ENCODE results near the gene ZNF426.

DNA sequence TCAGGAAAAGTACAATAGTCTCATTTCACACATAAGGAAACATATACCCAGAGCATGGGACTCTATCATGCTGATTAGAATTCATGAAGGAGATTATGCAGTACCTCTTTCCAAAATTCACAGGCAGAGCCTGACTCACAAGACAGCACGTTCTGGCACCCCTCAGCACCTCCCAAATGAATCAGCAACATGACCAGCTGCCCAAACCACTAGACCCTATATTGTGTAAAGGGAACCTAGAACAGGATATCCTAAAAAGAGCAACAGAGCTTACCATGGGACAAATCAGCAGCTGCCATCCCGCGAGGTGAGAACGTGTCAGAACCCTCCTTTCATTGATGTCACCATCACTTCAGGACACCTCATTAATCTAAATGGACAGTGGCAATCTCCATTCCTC lies 2.5 kb downstream of the ZNF426 start:
- TF ChIP-seq, protein P1, sequence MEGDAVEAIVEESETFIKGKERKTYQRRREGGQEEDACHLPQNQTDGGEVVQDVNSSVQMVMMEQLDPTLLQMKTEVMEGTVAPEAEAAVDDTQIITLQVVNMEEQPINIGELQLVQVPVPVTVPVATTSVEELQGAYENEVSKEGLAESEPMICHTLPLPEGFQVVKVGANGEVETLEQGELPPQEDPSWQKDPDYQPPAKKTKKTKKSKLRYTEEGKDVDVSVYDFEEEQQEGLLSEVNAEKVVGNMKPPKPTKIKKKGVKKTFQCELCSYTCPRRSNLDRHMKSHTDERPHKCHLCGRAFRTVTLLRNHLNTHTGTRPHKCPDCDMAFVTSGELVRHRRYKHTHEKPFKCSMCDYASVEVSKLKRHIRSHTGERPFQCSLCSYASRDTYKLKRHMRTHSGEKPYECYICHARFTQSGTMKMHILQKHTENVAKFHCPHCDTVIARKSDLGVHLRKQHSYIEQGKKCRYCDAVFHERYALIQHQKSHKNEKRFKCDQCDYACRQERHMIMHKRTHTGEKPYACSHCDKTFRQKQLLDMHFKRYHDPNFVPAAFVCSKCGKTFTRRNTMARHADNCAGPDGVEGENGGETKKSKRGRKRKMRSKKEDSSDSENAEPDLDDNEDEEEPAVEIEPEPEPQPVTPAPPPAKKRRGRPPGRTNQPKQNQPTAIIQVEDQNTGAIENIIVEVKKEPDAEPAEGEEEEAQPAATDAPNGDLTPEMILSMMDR (IDR thresholded peaks at IDR 0.05; ENCODE audit: insufficient read depth, low read length, poor library complexity, severe bottlenecking): no peak
- no peak for TF ChIP-seq EZH2phosphoT487 (conservative IDR thresholded peaks at IDR 0.05; ENCODE audit: low read length)
